HG03558 (cell line): ENCODE results near the gene C16orf96.

Source experiments
- ATAC-seq: cut with Tn5 transposase; IDR thresholded peaks from one replicate; pipeline ENCODE4 v1.9.1; 2021; ENCODE audit warnings: moderate number of reproducible peaks; ENCODE audit not compliant: unreplicated experiment; ENCODE audit errors: extremely low read depth

C16orf96 gene

DNA sequence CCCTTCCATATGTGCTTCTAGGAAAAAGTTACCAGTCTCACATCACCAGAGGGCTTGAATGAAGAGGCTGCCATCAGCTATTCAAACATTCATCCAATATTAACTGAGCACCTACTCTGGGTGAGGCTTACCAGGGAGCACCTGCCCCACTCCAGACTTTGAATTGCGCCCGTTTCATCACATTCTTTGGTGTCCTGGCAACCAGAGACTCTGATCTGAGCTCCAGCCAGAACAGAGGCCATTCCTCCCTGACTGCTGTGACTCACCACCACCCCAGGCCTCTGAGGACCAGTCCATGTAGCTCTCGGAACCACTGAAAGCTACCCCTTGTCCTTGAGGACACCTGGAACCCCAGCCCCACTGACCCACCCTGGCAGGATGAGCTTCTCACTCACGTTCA lies at the start of gene C16orf96:
C16orf96 (plus strand) TSS at position 229 of the 400 bp plus-strand sequence; CDS start at position 379, 150 bp downstream.
- ATAC-seq: no peak

GRCh38 chr16:4506450-4506849 lies 49.7 kb upstream of the C16orf96 start:
- ATAC-seq: no peak

DNA sequence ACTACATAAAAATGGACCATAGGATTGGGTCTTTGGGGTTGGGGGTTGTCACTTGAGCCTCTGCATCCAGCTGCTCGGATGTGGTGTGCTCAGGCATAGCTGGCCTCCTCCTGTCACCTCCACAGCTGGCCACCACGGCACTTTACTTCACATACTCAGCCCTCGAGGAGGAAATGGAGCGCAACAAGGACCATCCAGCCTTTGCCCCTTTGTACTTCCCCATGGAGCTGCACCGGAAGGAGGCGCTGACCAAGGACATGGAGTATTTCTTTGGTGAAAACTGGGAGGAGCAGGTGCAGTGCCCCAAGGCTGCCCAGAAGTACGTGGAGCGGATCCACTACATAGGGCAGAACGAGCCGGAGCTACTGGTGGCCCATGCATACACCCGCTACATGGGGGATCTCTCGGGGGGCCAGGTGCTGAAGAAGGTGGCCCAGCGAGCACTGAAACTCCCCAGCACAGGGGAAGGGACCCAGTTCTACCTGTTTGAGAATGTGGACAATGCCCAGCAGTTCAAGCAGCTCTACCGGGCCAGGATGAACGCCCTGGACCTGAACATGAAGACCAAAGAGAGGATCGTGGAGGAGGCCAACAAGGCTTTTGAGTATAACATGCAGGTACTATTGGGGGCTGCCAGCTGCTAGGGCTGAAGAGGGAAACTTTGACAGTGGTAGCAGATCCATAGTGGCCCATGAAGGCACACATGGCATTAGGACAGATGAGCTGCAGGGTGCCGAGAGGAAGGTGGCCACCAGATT lies 48.4 kb upstream of the C16orf96 start:
- ATAC-seq: no peak

GRCh38 chr16:4508806-4509205 lies 47.3 kb upstream of the C16orf96 start:
- no peak for ATAC-seq

GRCh38 chr16:4509420-4509819 lies 46.7 kb upstream of the C16orf96 start:
- ATAC-seq: no peak

DNA sequence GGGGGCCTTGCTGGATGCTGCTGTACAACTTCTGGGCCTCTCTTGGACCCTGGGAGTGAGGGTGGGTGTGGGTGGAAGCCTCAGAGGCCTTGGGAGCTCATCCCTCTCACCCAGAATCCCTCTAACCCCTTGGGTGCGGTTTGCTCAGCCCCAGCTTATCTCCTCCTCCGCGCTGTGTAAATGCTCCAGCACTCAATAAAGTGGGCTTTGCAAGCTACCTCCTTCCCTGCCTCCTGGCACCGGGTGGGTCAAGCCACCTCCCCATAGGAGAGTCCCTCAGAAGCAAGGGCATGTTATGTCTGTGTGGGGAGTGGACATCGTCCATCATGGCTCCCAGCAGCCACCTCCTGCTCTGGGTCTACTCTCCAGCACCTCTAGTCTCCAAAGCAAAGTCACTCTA lies 46.0 kb upstream of the C16orf96 start:
- ATAC-seq: no peak

DNA sequence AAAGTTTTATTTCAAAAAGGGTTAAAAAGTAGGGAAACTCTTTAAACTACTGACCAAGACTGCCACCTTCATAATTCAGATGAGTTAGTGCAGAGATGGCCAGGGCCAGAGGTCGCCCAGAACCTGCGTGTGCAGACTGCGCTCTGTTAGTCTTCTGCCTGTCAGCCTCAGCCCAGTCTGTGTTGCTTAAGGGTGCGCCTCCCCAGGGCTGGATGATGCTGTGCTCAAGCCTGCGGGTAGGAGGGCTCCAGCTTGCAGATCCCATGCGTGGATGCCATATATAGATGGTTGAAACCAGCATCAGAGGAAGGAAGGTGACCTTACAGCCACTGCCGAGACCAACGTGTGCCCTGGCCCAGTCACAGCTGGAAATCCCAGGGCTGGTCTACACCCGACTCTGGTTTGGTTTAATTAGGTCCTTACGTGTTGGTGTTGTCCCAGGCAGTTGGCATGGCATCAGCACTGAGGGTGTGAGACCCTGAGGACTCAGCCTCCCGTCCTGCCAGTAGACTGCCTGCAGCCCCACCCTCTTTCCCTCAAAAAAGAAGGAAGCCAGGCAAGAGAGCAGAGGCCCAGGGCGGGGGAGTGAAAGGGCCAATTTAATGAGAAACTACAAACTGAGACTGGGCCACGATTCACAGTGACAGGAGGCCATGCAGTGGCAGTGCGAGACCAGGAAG lies 45.3 kb upstream of the C16orf96 start:
- no peak for ATAC-seq

DNA sequence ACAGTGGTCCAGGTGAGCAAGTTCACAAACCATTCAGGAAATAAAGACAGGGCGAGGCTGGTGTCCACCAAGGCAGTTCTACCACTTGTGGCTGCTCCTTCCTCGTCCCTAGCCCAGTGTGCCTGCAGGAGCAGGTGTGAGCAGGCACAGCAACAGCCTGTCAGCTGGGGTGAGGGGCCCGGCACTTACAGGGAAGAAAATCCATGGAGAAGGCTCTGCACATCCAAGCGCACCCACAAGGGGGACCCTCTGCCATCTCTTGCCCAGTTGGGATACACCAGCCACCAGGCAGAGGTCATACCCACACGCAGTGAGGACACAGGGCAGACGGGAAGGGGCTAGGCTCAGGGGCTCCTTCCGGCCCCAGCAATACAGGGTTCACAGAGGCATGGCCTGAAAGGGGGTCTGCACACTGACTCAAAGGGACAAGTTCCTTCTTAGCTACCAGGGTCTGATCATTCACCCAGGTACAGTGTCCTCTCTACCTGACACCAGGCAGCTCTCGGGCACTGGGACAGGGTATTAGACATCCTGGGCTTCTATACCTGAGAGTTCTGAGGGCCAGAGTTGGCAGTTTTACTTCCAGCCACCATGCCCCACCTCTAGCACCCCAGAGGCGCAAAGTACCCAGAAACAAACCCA lies 44.6 kb upstream of the C16orf96 start:
- ATAC-seq: no peak

GRCh38 chr16:4512473-4512872 lies 43.7 kb upstream of the C16orf96 start:
- no peak for ATAC-seq

GRCh38 chr16:4513086-4513860 lies 42.9 kb upstream of the C16orf96 start:
- ATAC-seq: no peak

DNA sequence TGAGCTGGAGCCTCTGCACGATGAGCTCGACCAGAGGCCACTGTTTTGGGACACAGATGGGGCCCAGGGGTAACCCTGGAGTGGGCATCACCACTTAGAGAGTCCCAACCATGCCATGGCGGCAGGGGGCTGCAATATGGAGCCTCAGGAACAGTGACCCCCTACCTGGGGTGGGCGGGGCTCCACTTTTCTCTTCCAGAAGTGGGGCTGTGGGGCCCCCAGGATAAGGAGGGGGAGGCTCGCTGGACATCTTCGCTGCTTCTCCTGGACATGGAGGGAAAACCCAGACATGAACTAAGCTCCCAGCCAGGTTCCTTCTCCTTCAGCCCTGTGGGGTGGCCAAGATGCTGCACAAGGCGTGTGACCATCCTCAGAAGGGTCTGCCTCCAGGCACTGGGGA lies 42.3 kb upstream of the C16orf96 start:
- ATAC-seq: no peak

DNA sequence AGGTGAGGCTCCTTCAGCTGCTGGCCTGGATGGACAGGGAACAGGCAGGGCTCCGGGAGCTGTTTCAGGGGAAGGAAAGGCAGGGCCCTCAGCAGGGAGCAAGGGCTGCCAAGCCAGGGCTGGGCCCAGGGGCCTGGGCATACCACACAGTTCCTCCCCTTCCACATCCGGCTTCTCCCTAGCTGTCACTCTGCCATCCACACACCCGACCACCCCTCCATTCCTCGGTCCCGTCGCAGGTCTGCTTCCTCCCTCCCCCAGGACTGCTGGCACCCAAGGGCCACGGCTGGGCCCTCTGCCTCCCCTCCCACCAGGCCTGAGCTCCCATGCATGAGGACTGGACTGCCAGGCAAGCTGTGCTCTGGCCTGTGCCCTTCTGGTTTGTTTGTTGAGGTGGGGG lies 41.5 kb upstream of the C16orf96 start:
- ATAC-seq: no peak

DNA sequence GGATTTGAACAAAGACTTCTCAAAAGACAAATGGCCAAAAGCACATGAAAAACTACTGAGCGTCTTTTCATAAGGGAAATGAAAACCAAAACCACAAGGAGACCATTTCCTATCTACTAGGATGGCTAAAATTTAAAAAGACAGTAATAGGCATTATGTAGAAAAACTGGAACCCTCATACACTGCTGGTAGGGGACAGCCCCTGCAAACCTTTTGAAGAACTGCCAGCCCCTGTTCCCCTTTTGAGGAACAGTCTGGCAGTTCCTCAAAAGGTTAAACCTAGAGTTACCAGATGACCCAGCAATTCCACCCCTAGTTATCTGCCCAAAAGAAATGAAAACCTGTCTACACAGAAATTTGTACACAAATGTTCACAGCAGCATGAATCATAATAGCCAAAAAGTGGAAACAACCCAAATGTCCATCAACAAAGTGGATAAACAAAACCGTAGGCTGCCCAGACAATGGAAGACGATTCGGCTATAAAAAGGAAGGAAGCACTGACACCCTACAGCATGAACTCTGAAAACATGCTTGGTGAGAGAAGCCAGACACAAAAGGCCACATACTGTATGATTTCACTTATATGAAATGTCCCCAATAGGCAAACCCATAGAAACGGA lies 40.4 kb upstream of the C16orf96 start:
- ATAC-seq: no peak

GRCh38 chr16:4517812-4518680 lies 38.1 kb upstream of the C16orf96 start:
- ATAC-seq: no peak

GRCh38 chr16:4519274-4520058 lies 36.7 kb upstream of the C16orf96 start:
- no peak for ATAC-seq

DNA sequence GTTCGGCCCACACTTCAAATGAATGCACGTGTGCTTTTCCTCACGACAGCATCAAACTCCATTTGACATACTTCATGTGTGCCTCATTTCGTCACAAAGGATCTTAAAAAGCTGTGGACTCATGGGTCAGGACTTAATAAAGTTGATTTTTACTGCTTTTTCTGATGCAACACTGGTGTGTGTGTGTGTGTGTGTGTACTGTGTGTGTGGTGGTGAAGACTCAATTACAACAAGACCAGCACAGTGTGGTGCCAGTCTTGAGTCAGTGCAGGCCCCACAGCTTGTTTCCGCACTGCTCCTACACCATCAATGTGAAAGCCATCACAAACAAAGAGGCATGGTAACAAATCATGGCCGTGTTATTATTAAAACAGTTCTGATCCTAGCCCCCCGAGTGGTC lies 35.2 kb upstream of the C16orf96 start:
- no peak for ATAC-seq

GRCh38 chr16:4522051-4522581 lies 34.0 kb upstream of the C16orf96 start:
- no peak for ATAC-seq

GRCh38 chr16:4523686-4524085 lies 32.5 kb upstream of the C16orf96 start:
- ATAC-seq: no peak
